WERI-Rb-1 (cell line): ENCODE data around the gene WWOX.

Experiments used
- DNase-seq: peaks from one replicate; pipeline ENCODE4 v3.0.0-alpha.2; 2020
- H3K27ac ChIP-seq: fragments of 250-450 bp; sonication (Bioruptor Pico); 2 replicates; pipeline ENCODE4 v1.5.1; 2020; ENCODE audit warnings: mild to moderate bottlenecking, moderate library complexity
- H3K27me3 ChIP-seq: fragments of 250-450 bp; sonication (Bioruptor Pico); 2 replicates; pipeline ENCODE4 v1.5.1; 2021; ENCODE audit warnings: mild to moderate bottlenecking, low read depth, moderate library complexity; ENCODE audit not compliant: insufficient read depth, severe bottlenecking
- H3K36me3 ChIP-seq: fragments of 250-450 bp; sonication (Bioruptor Pico); 2 replicates; pipeline ENCODE4 v1.5.1; 2020; ENCODE audit warnings: mild to moderate bottlenecking, moderate library complexity
- H3K4me3 ChIP-seq: 2 replicates; pipeline ENCODE4 v1.5.1; 2011; ENCODE audit warnings: low read depth, mild to moderate bottlenecking, control low read depth, low read length
- H3K9me3 ChIP-seq: fragments of 250-450 bp; sonication (Bioruptor Pico); 2 replicates; pipeline ENCODE4 v1.5.1; 2021; ENCODE audit warnings: mild to moderate bottlenecking, moderate library complexity; ENCODE audit not compliant: severe bottlenecking
- CTCF ChIP-seq: IDR thresholded peaks from 2 replicates; pipeline ENCODE4 v1.5.1; 2011; ENCODE audit warnings: low read depth, mild to moderate bottlenecking, control low read depth, inconsistent platforms, low read length

Gene WWOX

GRCh38 chr16:78667675-78668074, 568.2 kb downstream of the WWOX start:
- no peak for DNase-seq
- Histone ChIP-seq H3K9me3 (no peaks in the 10 kb centered on the region), H3K4me3 (no peak overlapping the region), H3K27ac (no peak overlapping the region), H3K36me3 (no peaks in the 10 kb centered on the region), H3K27me3 (no peaks in the 10 kb centered on the region)
- TF ChIP-seq CTCF: no peak

GRCh38 chr16:78668393-78668792, 568.9 kb downstream of the WWOX start:
- Histone ChIP-seq H3K27ac (no peak overlapping the region), H3K9me3 (no peaks in the 10 kb centered on the region), H3K36me3 (no peaks in the 10 kb centered on the region), H3K4me3 (no peak overlapping the region), H3K27me3 (no peaks in the 10 kb centered on the region)
- no peak for TF ChIP-seq CTCF
- no peak for DNase-seq

- Histone ChIP-seq H3K27me3 (no peaks in the 10 kb centered on the region), H3K4me3 (no peak overlapping the region), H3K36me3 (no peaks in the 10 kb centered on the region), H3K9me3 (no peaks in the 10 kb centered on the region), H3K27ac (no peak overlapping the region)
- TF ChIP-seq CTCF: no peak
- no peak for DNase-seq
Observed at GRCh38 chr16:78669994-78670393, 570.5 kb downstream of the WWOX start.

GRCh38 chr16:78672779-78673556, 573.5 kb downstream of the WWOX start:
- DNase-seq: no peak
- no peak overlapping the region for H3K4me3 ChIP-seq
- no peaks in the 10 kb centered on the region for H3K27me3 ChIP-seq
- TF ChIP-seq CTCF: no peak
- H3K36me3 ChIP-seq: no peaks in the 10 kb centered on the region
- H3K9me3 ChIP-seq: no peaks in the 10 kb centered on the region
- no peak overlapping the region for H3K27ac ChIP-seq

GRCh38 chr16:78673884-78674283, 574.4 kb downstream of the WWOX start:
- H3K36me3 ChIP-seq: no peaks in the 10 kb centered on the region
- H3K27ac ChIP-seq: no peak overlapping the region
- H3K4me3 ChIP-seq: no peak overlapping the region
- TF ChIP-seq CTCF: no peak
- H3K27me3 ChIP-seq: no peaks in the 10 kb centered on the region
- no peaks in the 10 kb centered on the region for H3K9me3 ChIP-seq
- no peak for DNase-seq

- Histone ChIP-seq H3K4me3 (no peak overlapping the region), H3K9me3 (no peaks in the 10 kb centered on the region), H3K27me3 (no peaks in the 10 kb centered on the region), H3K27ac (no peak overlapping the region), H3K36me3 (no peaks in the 10 kb centered on the region)
- TF ChIP-seq CTCF: no peak
- no peak for DNase-seq
Observed at GRCh38 chr16:78675312-78675711, 575.9 kb downstream of the WWOX start.
